LNCaP clone FGC (cell line): ENCODE measurements around the gene GP9.

Experiments used
- DNase-seq: peaks from one replicate; pipeline ENCODE4 v3.0.0-alpha.2; 2011; ENCODE audit warnings: low read depth
- H3K4me3 ChIP-seq: 2 replicates; pipeline ENCODE4 v1.5.1; 2011; ENCODE audit warnings: mild to moderate bottlenecking, low read depth, low read length, control low read depth
- TF ChIP-seq, protein P1 (sequence below): IDR thresholded peaks from 2 replicates; pipeline ENCODE4 v1.5.1; 2012; ENCODE audit warnings: mild to moderate bottlenecking; ENCODE audit not compliant: control insufficient read depth, insufficient read depth; ENCODE audit errors: extremely low read depth

Gene GP9

GRCh38 chr3:129016720-129017483 lies 43.7 kb upstream of the GP9 start:
- DNase-seq: no peak
- H3K4me3 ChIP-seq: no peak overlapping the region
- TF ChIP-seq, protein P1, sequence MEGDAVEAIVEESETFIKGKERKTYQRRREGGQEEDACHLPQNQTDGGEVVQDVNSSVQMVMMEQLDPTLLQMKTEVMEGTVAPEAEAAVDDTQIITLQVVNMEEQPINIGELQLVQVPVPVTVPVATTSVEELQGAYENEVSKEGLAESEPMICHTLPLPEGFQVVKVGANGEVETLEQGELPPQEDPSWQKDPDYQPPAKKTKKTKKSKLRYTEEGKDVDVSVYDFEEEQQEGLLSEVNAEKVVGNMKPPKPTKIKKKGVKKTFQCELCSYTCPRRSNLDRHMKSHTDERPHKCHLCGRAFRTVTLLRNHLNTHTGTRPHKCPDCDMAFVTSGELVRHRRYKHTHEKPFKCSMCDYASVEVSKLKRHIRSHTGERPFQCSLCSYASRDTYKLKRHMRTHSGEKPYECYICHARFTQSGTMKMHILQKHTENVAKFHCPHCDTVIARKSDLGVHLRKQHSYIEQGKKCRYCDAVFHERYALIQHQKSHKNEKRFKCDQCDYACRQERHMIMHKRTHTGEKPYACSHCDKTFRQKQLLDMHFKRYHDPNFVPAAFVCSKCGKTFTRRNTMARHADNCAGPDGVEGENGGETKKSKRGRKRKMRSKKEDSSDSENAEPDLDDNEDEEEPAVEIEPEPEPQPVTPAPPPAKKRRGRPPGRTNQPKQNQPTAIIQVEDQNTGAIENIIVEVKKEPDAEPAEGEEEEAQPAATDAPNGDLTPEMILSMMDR: no peak

DNA sequence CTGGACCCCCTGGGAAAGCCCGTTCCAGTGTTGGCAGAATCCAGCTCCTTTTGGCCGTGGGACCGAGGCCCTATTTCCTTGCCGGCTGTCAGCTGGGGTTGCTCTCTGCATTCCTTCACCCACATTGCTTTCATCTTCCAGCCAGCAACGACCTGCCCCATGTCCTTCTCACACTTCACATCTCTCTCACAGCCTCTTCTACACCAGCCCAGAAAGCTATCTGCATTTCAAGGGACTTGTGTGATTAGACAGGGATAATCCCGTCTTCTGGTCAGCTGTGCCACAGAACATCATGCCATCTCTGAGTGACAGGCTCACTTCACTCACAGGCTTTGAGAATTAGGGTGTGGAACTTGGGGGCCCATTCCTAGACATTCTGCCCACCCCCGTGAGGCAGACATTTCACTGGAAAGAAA lies 43.1 kb upstream of the GP9 start:
- TF ChIP-seq, protein P1: no peak
- H3K4me3 ChIP-seq: no peak overlapping the region
- no peak for DNase-seq

- DNase-seq: no peak
- TF ChIP-seq, protein P1: no peak
- H3K4me3 ChIP-seq: no peak overlapping the region
Observed at GRCh38 chr3:129018271-129018670, 42.3 kb upstream of the GP9 start.

GRCh38 chr3:129018751-129019150 lies 41.8 kb upstream of the GP9 start:
- DNase-seq: no peak
- no peak overlapping the region for H3K4me3 ChIP-seq
- TF ChIP-seq, protein P1: no peak

DNA sequence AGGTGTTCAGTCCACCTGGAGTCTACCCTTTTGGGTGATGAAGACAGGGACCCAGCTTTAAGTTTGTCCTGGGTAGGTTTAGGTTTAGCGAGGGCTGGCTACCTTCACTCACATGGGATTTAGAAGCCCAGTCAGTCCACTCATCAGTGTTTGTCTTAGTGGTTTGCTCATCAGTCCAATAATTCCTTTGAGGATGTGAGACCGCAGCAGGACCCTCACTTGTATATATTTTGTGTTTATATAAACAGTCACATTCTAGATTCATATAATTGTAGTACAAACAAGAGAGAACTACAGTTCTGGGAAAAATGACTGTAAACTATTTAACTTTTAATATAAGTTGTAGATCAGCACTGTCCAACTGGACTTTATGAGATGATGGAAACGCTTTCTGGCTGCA lies 41.3 kb upstream of the GP9 start:
- no peak for DNase-seq
- TF ChIP-seq, protein P1: no peak
- no peak overlapping the region for H3K4me3 ChIP-seq

DNA sequence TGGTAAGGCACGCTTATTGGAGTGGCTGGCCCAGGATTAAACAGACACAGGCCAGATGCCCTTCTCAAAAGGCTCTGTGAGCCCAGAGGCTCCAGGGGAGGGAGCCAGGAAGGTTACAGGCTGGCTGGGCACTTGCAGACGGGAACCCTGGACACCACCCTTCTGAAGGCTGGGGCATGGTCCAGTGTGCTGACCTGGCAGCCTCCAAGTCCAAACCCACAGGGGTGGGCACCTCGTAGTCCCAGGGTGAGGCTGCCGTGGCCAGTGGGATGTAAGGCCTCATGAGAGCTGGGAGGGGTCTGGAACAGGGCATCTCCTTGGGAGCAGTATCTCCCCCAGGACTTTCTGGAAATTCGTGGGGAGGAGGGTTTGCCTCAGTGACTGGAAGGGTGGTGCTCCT lies 39.9 kb upstream of the GP9 start:
- TF ChIP-seq, protein P1: no peak
- DNase-seq: no peak
- no peak overlapping the region for H3K4me3 ChIP-seq

DNA sequence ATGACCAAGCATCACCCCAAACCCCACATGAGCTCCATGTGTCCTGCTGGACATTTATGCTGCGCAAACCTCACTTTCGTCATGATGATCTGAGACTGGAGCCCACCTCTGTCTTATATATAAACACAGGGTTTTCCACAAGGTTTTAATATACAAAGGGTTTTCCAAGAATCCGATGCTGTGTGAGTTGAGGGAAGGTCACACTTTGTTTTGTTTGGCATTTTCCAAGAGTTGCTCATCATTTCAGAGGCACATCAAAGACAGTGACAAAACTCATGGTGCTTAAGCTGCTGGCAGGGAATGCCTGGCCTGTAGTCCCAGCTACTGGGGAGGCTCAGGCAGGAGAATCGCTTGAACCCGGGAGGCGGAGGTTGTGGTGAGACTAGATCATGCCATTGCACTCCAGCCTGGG lies 39.4 kb upstream of the GP9 start:
- TF ChIP-seq, protein P1: no peak
- H3K4me3 ChIP-seq: no peak overlapping the region
- no peak for DNase-seq
